Adipocyte (in vitro differentiated cells): Measurements from ENCODE around the gene IL1RAPL2.
"Not testable (repeated sequence)": the region's sequence is repeated elsewhere in the genome, so short reads cannot be mapped to it uniquely, and the experiment has no call there.

ENCODE experiments used
- DNase-seq: peaks from one replicate; pipeline ENCODE4 v3.0.0-alpha.2; 2015; ENCODE audit warnings: low read depth
- H3K27me3 ChIP-seq: replicated peaks from 2 replicates; pipeline ENCODE4 v1.7.0; 2013; ENCODE audit warnings: mild to moderate bottlenecking, low read length, moderate library complexity; ENCODE audit not compliant: control insufficient read depth, insufficient read depth
- H3K36me3 ChIP-seq: 2 replicates; pipeline ENCODE4 v1.7.0; 2013; ENCODE audit warnings: low read length, mild to moderate bottlenecking, moderate library complexity; ENCODE audit not compliant: control insufficient read depth, insufficient read depth, severe bottlenecking
- H3K4me1 ChIP-seq: 2 replicates; pipeline ENCODE4 v1.7.0; 2013; ENCODE audit warnings: mild to moderate bottlenecking, low read length, moderate library complexity; ENCODE audit not compliant: control insufficient read depth, insufficient read depth
- H3K4me3 ChIP-seq: 2 replicates; pipeline ENCODE4 v1.7.0; 2013; ENCODE audit warnings: mild to moderate bottlenecking, low read length, moderate library complexity
- H3K9ac ChIP-seq: 2 replicates; pipeline ENCODE4 v1.7.0; 2013; ENCODE audit warnings: mild to moderate bottlenecking, low read length, moderate library complexity
- H3K9me3 ChIP-seq: 2 replicates; pipeline ENCODE4 v1.7.0; 2013; ENCODE audit warnings: mild to moderate bottlenecking, low read length, moderate library complexity; ENCODE audit not compliant: control insufficient read depth

The IL1RAPL2 gene

DNA sequence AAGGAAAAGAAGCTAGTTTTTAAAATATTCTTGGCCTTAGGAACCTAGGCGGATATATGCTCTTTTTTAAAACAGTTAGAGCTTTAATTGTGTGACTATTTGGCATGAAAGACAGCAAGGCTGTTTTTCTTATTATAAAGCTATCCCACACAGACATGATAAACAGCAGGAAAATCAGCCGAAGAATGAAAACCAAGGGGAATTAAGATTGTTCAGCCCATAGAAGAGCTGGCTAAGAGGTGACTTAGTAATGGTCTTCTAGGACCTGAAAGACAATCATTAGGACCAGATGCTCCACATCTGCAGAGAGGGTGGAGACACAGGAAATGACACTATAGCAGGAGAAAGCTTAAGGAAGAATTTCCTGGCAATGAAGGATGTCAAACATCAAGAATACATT is 1085.0 kb downstream of the IL1RAPL2 start:
- peaks cover 9% of the 10 kb centered on the region for H3K27me3 ChIP-seq
- H3K4me3 ChIP-seq: no peak overlapping the region
- no peaks in the 10 kb centered on the region for H3K4me1 ChIP-seq
- no peaks in the 10 kb centered on the region for H3K9me3 ChIP-seq
- DNase-seq: peak; percentile 22
- no peak overlapping the region for H3K9ac ChIP-seq
- H3K36me3 ChIP-seq: no peaks in the 10 kb centered on the region

DNA sequence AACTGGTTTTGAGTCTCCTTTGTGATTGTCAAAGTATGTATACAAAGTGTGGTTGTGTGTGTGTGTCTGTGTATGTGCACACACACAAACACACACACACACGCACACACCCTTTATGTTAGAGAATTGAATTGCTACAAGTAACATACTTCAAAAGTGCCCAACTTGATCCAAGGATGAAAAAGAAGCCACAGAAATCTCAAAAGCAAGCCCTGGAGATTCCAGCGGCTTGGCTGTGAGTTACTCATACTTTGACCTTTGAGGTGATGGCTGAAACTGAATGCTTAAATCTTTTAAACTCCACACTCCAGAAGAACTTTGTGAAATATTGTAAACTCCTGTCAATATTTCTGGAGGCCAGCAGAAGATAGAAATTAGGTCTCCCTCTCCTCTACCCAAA is 1087.9 kb downstream of the IL1RAPL2 start:
- no peaks in the 10 kb centered on the region for H3K36me3 ChIP-seq
- no peak overlapping the region for H3K4me3 ChIP-seq
- H3K9ac ChIP-seq: no peak overlapping the region
- peak; percentile 27 for DNase-seq
- no peaks in the 10 kb centered on the region for H3K9me3 ChIP-seq
- peaks cover 4% of the 10 kb centered on the region for H3K4me1 ChIP-seq
- no peaks in the 10 kb centered on the region for H3K27me3 ChIP-seq

DNA sequence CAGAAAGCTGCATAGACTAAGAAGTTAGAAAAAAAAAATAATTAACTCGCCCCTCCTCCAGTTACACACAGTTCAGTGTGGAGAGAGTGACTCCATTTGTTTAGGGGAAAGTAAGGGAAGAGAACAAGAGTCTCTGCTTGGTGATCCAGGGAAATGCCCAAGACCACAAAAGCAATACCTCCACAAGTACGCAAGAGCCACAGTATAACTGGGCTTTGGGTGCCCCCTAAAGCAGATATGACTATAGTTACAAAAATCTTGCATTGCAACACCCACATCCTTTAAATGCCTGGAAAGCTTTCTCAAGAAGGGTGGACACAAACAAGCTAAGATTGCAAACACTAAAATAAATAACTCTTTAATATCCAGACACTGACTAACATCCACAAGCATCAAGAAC is 1092.1 kb downstream of the IL1RAPL2 start:
- H3K27me3 ChIP-seq: no peaks in the 10 kb centered on the region
- peaks cover 4% of the 10 kb centered on the region for H3K4me1 ChIP-seq

DNA sequence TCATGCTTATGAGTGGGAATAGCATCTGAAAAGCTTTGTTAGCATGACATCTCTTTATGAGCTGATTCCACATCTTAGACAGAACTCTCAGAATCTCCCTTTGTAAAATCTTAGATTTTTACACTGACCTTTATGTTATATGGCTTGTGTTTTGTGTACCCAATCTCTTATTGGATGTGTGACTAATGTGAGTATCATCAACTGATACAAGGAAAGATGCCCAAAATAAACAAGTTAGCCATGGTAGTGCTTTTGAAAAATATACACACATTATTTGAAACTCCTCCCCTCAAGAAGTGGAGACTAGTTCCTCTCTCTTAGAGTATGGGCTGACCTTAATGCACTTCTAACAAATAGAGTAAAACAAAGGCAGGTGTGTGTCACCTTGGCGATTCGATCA is 1096.2 kb downstream of the IL1RAPL2 start:
- DNase-seq: no peak
- H3K27me3 ChIP-seq: no peaks in the 10 kb centered on the region
- H3K36me3 ChIP-seq: no peaks in the 10 kb centered on the region
- H3K9ac ChIP-seq: no peak overlapping the region
- peaks cover 7% of the 10 kb centered on the region for H3K9me3 ChIP-seq
- H3K4me3 ChIP-seq: no peak overlapping the region
- peaks cover 4% of the 10 kb centered on the region for H3K4me1 ChIP-seq

More for the DNA sequence above, 1092.1 kb downstream of the IL1RAPL2 start:
- no peaks in the 10 kb centered on the region for H3K36me3 ChIP-seq
- no peak overlapping the region for H3K4me3 ChIP-seq
- DNase-seq: peak; percentile 77
- no peak overlapping the region for H3K9ac ChIP-seq
- H3K9me3 ChIP-seq: no peaks in the 10 kb centered on the region

DNA sequence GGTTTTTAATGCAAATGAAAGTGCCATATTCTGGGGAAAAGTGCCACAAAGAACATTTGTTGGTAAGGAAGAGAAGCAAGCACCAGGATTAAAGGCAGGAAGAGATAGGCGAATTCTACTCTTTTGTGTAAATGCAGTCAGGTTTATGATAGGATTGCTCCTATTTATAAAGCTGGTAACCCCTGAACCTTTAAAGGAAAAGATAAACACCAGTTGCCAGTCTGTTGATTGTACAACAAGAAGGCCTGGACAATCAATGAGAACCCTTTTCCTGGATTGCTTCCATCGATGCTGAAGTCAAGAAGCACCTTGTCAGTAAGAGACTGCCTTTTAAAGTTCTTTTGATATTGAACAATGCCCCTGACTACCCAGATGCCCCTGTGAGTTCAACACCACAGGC is 1098.2 kb downstream of the IL1RAPL2 start:
- Histone ChIP-seq H3K27me3 (no peaks in the 10 kb centered on the region), H3K4me3 (no peak overlapping the region), H3K36me3 (no peaks in the 10 kb centered on the region), H3K4me1 (no peaks in the 10 kb centered on the region), H3K9me3 (peaks cover 7% of the 10 kb centered on the region), H3K9ac (no peak overlapping the region)
- no peak for DNase-seq

DNA sequence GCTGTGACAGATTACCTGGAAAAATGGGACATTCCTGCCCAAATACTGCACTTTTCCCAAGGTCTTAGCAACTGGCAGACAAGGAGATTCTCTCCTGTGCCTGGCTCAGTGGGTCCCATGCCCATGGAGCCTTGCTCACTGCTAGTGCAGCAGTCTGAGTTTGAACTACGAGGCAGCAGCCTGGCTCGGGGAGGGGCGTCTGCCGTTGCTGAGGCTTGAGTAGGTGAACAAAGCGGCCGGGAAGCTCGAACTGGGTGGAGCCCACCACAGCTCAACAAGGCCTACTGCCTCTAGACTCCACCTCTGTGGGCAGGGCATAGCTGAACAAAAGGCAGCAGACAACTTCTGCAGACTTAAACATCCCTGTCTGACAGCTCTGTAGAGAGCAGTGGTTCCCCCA is 1118.3 kb downstream of the IL1RAPL2 start:
- not testable (repeated sequence) for H3K9ac ChIP-seq, H3K4me3 ChIP-seq, H3K36me3 ChIP-seq, H3K4me1 ChIP-seq, H3K27me3 ChIP-seq, DNase-seq, H3K9me3 ChIP-seq

DNA sequence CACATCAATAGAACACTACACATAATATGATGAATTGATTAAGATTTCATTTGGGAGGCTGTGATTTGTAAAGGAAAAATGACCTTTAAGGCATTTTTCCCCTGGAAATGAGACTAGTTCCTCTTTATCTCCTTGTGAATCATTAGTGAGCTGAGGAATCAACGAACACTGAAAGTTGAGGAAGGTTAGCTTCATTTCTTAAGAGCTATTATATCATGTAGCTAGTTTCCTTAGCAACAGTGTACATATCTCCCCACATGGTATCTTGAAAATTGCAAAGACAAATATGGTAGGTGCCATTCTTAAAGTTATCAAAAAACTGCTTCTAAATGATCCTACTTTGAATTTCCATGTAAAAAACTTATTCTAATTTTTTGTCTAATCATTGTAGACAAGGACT is 1128.8 kb downstream of the IL1RAPL2 start:
- Histone ChIP-seq H3K27me3 (peaks cover 7% of the 10 kb centered on the region), H3K36me3 (no peaks in the 10 kb centered on the region), H3K9ac (no peak overlapping the region), H3K9me3 (peaks cover 10% of the 10 kb centered on the region), H3K4me1 (peaks cover 13% of the 10 kb centered on the region), H3K4me3 (no peak overlapping the region)
- no peak for DNase-seq

DNA sequence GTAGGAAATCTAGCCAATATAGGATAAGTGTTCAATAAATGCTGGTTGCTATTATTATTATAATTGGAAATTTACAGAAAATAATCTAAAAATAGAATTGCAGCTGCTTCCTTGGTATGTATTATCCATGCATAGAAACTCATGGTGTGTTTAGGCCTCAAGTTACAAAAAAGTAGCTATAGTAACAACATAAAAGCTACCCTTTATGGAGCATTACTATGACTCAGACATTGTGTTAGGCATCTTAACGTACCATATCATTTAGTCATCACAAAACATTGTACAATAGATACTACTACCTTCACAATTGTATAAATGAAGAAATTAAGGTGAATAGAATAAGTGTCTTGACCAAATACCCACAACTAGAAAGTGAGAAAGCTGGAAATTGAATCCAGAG is 1129.5 kb downstream of the IL1RAPL2 start:
- peaks cover 10% of the 10 kb centered on the region for H3K9me3 ChIP-seq
- H3K27me3 ChIP-seq: peaks cover 7% of the 10 kb centered on the region
- DNase-seq: peak; percentile 45
- H3K36me3 ChIP-seq: no peaks in the 10 kb centered on the region
- peaks cover 16% of the 10 kb centered on the region for H3K4me1 ChIP-seq
- no peak overlapping the region for H3K9ac ChIP-seq
- H3K4me3 ChIP-seq: no peak overlapping the region

DNA sequence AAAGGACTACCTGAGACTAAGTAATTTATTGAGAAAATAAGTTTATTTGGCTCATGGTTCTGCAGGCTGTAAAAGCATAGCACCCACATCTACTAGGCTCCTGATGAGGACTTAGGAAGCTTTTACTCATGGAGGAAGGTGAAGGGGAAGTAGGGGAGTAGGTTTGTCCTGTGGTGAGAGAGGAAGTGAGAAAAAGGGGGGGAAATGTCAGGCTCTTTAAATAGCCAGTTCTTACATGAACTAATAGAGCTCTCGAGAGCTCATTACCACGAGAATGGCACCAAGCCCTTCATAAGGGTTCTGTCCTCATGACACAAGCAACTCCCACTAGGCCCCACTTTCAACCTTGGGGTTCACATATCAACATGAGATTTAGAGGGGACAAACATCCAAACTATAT is 1130.9 kb downstream of the IL1RAPL2 start:
- H3K36me3 ChIP-seq: no peaks in the 10 kb centered on the region
- H3K9ac ChIP-seq: no peak overlapping the region
- DNase-seq: no peak
- H3K4me1 ChIP-seq: peaks cover 20% of the 10 kb centered on the region
- H3K27me3 ChIP-seq: peaks cover 7% of the 10 kb centered on the region
- peaks cover 10% of the 10 kb centered on the region for H3K9me3 ChIP-seq
- H3K4me3 ChIP-seq: no peak overlapping the region

DNA sequence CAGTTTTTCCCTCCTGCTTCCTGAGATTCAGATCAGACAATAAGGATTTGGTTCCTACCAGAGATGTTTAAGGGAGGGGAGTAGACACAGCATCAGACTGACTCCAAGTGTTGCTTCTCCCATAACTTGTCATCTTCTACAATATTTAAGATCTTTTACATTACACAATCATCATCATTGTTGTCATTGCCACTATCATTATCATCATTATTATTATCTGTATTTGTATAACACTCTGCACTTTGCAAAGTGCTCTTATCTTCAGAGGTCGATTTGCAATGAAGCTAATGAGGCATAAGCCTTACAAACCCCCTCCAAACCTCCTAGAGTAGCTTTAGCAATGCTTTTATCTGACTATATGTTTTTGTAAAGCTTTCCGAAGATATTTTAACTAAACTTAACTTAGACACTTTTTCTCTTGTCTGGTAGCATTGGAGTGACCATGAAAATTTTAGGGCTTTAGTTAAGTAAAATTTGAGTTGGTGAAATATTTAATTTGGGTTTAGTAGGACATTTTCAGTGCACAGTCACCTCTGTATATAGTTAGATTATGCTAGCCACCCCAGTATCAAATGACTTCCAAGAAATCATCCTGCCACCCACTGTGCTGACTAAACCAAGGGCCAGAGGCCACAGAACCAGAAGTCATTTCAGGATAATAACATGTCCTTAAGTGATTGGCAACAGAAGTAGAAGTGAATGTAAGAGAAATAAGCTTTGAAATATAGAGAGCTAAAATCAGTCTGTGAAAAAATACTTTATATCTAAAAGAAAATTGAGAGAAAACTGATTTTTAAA is 1132.2 kb downstream of the IL1RAPL2 start:
- Histone ChIP-seq H3K9me3 (no peaks in the 10 kb centered on the region), H3K36me3 (no peaks in the 10 kb centered on the region), H3K4me3 (no peak overlapping the region), H3K9ac (no peak overlapping the region), H3K4me1 (peaks cover 20% of the 10 kb centered on the region), H3K27me3 (peaks cover 7% of the 10 kb centered on the region)
- DNase-seq: peak; percentile 17

DNA sequence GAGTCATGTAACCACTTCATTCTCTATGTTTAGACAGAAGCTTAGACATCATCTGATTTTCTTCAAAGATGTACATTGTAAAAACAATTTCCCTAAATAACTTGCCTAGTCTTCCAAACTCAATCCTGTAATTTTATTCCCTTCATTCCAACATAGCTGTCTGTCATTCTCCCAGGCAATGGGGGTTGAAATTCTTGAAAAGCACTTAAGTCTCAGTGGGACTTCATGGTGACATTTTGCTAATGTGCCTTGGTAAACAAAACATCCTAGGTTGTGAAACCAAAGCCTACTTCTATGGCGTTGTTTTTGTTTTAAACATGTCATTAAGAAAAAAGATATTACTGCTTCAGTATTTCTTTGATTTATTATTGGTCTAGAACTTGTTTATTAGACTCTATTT is 1134.3 kb downstream of the IL1RAPL2 start:
- no peak for DNase-seq
- Histone ChIP-seq H3K27me3 (peaks cover 7% of the 10 kb centered on the region), H3K4me3 (no peak overlapping the region), H3K9ac (no peak overlapping the region), H3K36me3 (no peaks in the 10 kb centered on the region), H3K9me3 (no peaks in the 10 kb centered on the region), H3K4me1 (peaks cover 23% of the 10 kb centered on the region)
